ENCODE data around the gene FEM1B.

FEM1B gene

DNA sequence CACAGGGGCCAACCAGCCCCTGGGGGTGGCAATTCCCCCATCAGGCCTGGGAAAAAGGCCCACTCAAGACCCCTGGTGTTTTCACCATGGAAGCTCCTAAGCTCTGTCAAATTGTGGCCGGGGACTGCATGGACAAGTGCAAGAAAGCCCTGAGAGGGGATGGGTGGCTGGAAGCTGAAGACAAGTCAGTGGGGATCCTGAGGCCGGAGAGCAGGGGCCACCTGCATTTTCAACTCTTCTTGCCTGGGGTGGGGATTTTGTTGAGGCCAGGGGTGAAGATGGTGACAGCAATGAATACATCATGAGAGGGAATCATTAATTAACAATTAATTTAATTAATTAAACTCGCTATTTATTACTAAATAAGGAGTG, 33.9 kb downstream of the FEM1B start:
- POLR2A ChIA-PET: no interaction called here
- Histone ChIP-seq H3K4me1 (ENCODE audit: control insufficient read depth, insufficient read depth, low read length) (no peaks in the 10 kb centered on the region), H3K36me3 (ENCODE audit: control insufficient read depth in 2 of 2, insufficient read depth in 1 of 2, low read length in 2 of 2) (no peaks in the 10 kb centered on the region), H3K27ac (ENCODE audit: extremely low read depth, low read depth, low read length) (no peak overlapping the region), H3K9me3 (ENCODE audit: control insufficient read depth, insufficient read depth, low read depth, low read length) (no peaks in the 10 kb centered on the region), H3K4me3 (ENCODE audit: low read depth, low read length) (no peak overlapping the region)
- 0 out of 2 replicates have a peak, but pooled peaks have one; percentile 35 for TF ChIP-seq ZXDB (tag by site-specific recombination; IDR thresholded peaks at IDR 0.05)
- TF ChIP-seq ZNF785 (tag by site-specific recombination; IDR thresholded peaks at IDR 0.05): no peak
- CTCF ChIA-PET: interaction anchor here (0.6 to 2.1 kb wide), 4 partner anchors 8 to 243 kb away, joined by 3 to 12 read pairs (median 4); no protein-coding TSS in a partner anchor

DNA sequence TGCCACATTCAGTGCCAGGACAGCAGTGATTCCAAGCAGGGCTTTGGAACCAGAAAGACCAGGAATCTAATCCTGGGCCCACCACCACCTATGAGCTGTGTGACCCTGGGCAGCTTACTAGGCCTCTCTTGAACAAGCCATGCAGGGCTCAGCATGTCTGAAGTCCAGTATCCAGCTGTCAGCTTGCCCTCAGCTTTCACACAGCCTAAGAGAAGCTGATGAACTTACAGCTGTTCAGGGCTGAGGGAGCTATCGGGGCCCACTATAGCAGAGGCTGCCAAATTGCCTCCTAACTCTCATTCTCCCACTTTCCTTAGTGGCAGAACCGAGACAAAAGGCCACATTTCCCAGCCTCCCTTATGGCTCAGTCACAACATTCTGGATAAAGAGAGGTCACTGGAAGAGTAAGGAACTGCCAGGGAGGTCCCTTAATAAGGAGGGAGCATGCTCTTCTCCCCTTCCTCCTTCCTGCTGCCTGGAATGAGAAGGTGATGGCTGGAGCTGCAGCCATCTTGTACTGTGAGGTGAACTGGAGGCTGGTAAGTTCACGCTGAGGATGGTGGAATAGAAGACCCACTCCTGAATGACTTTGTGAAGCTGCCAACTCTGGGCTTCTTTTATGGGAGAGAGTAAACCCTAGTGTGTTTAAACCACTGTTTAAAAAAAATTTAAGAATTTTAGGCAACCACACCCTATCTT, 34.5 kb downstream of the FEM1B start:
- ChIA-PET CTCF (interaction anchor here (0.6 to 2.1 kb wide), 5 partner anchors 56 to 246 kb away, joined by 3 to 12 read pairs (median 4); no protein-coding TSS in a partner anchor), POLR2A (no interaction called here)
- no peak overlapping the region for H3K27ac ChIP-seq (ENCODE audit: extremely low read depth, low read depth, low read length)
- no peak overlapping the region for H3K4me3 ChIP-seq (ENCODE audit: low read depth, low read length)
- no peak for TF ChIP-seq ZSCAN16 (tag by site-specific recombination; IDR thresholded peaks at IDR 0.05)
- no peak for TF ChIP-seq ZNF24 (tag by site-specific recombination; IDR thresholded peaks at IDR 0.05)
- no peak for TF ChIP-seq ZNF174 (tag by site-specific recombination; IDR thresholded peaks at IDR 0.05)
- TF ChIP-seq ZNF121 (tag by site-specific recombination; IDR thresholded peaks at IDR 0.05): no peak
- no peak for TF ChIP-seq ZBTB21 (tag by site-specific recombination; IDR thresholded peaks at IDR 0.05)
- TF ChIP-seq ZNF626 (tag by site-specific recombination; IDR thresholded peaks at IDR 0.05): no peak
- no peak for TF ChIP-seq TRIM28 (IDR thresholded peaks at IDR 0.05; ENCODE audit: borderline replicate concordance, low read length)
- no peak for TF ChIP-seq ZIC2 (tag by site-specific recombination; IDR thresholded peaks at IDR 0.05)
- no peak for TF ChIP-seq ZNF629 (tag by site-specific recombination; IDR thresholded peaks at IDR 0.05)
- TF ChIP-seq ZNF23 (tag by site-specific recombination; IDR thresholded peaks at IDR 0.05; ENCODE audit: borderline replicate concordance): no peak
- no peak for TF ChIP-seq TSHZ1 (tag by site-specific recombination; IDR thresholded peaks at IDR 0.05; ENCODE audit: borderline replicate concordance)
- no peak for TF ChIP-seq OSR2 (tag by site-specific recombination; IDR thresholded peaks at IDR 0.05)
- TF ChIP-seq, protein P1, sequence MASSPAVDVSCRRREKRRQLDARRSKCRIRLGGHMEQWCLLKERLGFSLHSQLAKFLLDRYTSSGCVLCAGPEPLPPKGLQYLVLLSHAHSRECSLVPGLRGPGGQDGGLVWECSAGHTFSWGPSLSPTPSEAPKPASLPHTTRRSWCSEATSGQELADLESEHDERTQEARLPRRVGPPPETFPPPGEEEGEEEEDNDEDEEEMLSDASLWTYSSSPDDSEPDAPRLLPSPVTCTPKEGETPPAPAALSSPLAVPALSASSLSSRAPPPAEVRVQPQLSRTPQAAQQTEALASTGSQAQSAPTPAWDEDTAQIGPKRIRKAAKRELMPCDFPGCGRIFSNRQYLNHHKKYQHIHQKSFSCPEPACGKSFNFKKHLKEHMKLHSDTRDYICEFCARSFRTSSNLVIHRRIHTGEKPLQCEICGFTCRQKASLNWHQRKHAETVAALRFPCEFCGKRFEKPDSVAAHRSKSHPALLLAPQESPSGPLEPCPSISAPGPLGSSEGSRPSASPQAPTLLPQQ (tag by site-specific recombination; IDR thresholded peaks at IDR 0.05): no peak
- no peak for TF ChIP-seq ZNF544 (tag by site-specific recombination; IDR thresholded peaks at IDR 0.05)
- no peak for TF ChIP-seq ZSCAN30 (tag by site-specific recombination; IDR thresholded peaks at IDR 0.05)
- TF ChIP-seq ZBTB48 (tag by site-specific recombination; IDR thresholded peaks at IDR 0.05): no peak
- H3K36me3 ChIP-seq (ENCODE audit: control insufficient read depth in 2 of 2, insufficient read depth in 1 of 2, low read length in 2 of 2): no peaks in the 10 kb centered on the region
- no peaks in the 10 kb centered on the region for H3K4me1 ChIP-seq (ENCODE audit: control insufficient read depth, insufficient read depth, low read length)
- H3K9me3 ChIP-seq (ENCODE audit: control insufficient read depth, insufficient read depth, low read depth, low read length): no peaks in the 10 kb centered on the region
